Neuronal stem cell (in vitro differentiated cells): ENCODE data around the gene MACC1.

Experiments
- DNase-seq: peaks from one replicate; pipeline ENCODE4 v3.0.0-alpha.2; 2013; ENCODE audit warnings: low spot score
- H2AFZ ChIP-seq: one replicate; pipeline ENCODE4 v1.6.1; 2013; ENCODE audit warnings: mild to moderate bottlenecking, low read length, inconsistent platforms
- H2AK5ac ChIP-seq: 2 replicates; pipeline ENCODE4 v1.6.1; 2013; ENCODE audit warnings: low read depth, mild to moderate bottlenecking, inconsistent platforms, low read length, moderate library complexity, mixed read lengths
- H2BK120ac ChIP-seq: 2 replicates; pipeline ENCODE4 v1.6.1; 2013; ENCODE audit warnings: low read depth, mild to moderate bottlenecking, inconsistent platforms, low read length, moderate library complexity, mixed read lengths
- H2BK12ac ChIP-seq: one replicate; pipeline ENCODE4 v1.6.1; 2013; ENCODE audit warnings: low read length, inconsistent platforms
- H2BK15ac ChIP-seq: 2 replicates; pipeline ENCODE4 v1.6.1; 2013; ENCODE audit warnings: mild to moderate bottlenecking, low read length, inconsistent platforms, mixed read lengths
- H2BK5ac ChIP-seq: one replicate; pipeline ENCODE4 v1.6.1; 2013; ENCODE audit warnings: inconsistent platforms, mild to moderate bottlenecking, low read length, moderate library complexity
- H3K14ac ChIP-seq: one replicate; pipeline ENCODE4 v1.6.1; 2013; ENCODE audit warnings: low read length, inconsistent platforms
- H3K18ac ChIP-seq: 2 replicates; pipeline ENCODE4 v1.6.1; 2013; ENCODE audit warnings: low read length, inconsistent platforms
- H3K23ac ChIP-seq: 2 replicates; pipeline ENCODE4 v1.6.1; 2013; ENCODE audit warnings: low read depth, mild to moderate bottlenecking, mixed read lengths, low read length, inconsistent platforms; ENCODE audit not compliant: poor library complexity
- H3K27ac ChIP-seq: replicated peaks from 3 replicates; pipeline ENCODE4 v1.5.1; 2013; ENCODE audit warnings: low read length, inconsistent platforms
- H3K27me3 ChIP-seq, 3 experiments: 2 replicates each; pipeline ENCODE4 v1.6.1; 2013; ENCODE audit warnings: low read length in 3 of 3, mild to moderate bottlenecking in 2 of 3, inconsistent platforms in 1 of 3, low read depth in 1 of 3, mixed read lengths in 1 of 3, moderate library complexity in 1 of 3; ENCODE audit not compliant: control insufficient read depth in 3 of 3, insufficient read depth in 3 of 3
- H3K36me3 ChIP-seq, 2 donors: replicated peaks in 1 of 2; 2 replicates each; pipeline ENCODE4 v1.6.1; 2013; ENCODE audit warnings: low read length in 2 of 2; ENCODE audit not compliant: control insufficient read depth in 2 of 2, insufficient read depth in 2 of 2
- H3K4ac ChIP-seq: 2 replicates; pipeline ENCODE4 v1.6.1; 2013; ENCODE audit warnings: inconsistent platforms, mild to moderate bottlenecking, low read length, moderate library complexity
- H3K4me1 ChIP-seq, 2 donors: 1 replicate in 1 of 2; 2 replicates in 1 of 2; pipeline ENCODE4 v1.6.1; 2013; ENCODE audit warnings: low read length in 2 of 2, low read depth in 1 of 2; ENCODE audit not compliant: control insufficient read depth in 2 of 2, insufficient read depth in 1 of 2
- H3K4me2 ChIP-seq: one replicate; pipeline ENCODE4 v1.6.1; 2013; ENCODE audit warnings: mild to moderate bottlenecking, low read length, inconsistent platforms; ENCODE audit not compliant: insufficient read depth, poor library complexity, severe bottlenecking
- H3K4me3 ChIP-seq, 2 donors: 2 replicates each; pipeline ENCODE4 v1.5.1; 2013; ENCODE audit warnings: low read length in 2 of 2, mild to moderate bottlenecking in 2 of 2, inconsistent platforms in 1 of 2, moderate library complexity in 1 of 2
- H3K79me1 ChIP-seq: one replicate; pipeline ENCODE4 v1.6.1; 2013; ENCODE audit warnings: low read depth, mild to moderate bottlenecking, inconsistent platforms, low read length, moderate library complexity
- H3K9ac ChIP-seq: one replicate; pipeline ENCODE4 v1.6.1; 2013; ENCODE audit warnings: mild to moderate bottlenecking, low read depth, low read length, inconsistent platforms; ENCODE audit not compliant: poor library complexity
- H3K9me3 ChIP-seq, 2 donors: replicated peaks in 1 of 2; 2 replicates each; pipeline versions ENCODE3 to v1.6.1; 2013; ENCODE audit warnings: low read length in 2 of 2, mild to moderate bottlenecking in 2 of 2, inconsistent platforms in 1 of 2, low read depth in 1 of 2, mixed read lengths in 1 of 2, moderate library complexity in 1 of 2; ENCODE audit not compliant: control insufficient read depth in 2 of 2, insufficient read depth in 1 of 2
- H4K8ac ChIP-seq: one replicate; pipeline ENCODE4 v1.6.1; 2013; ENCODE audit warnings: low read depth, mild to moderate bottlenecking, inconsistent platforms, low read length, moderate library complexity
- H4K91ac ChIP-seq: one replicate; pipeline ENCODE4 v1.6.1; 2013; ENCODE audit warnings: low read length, low read depth, mild to moderate bottlenecking, inconsistent platforms; ENCODE audit not compliant: poor library complexity
- WGBS, 2 donors: extraction: QIAGEN DNeasy Blood & Tissue Kit; methylation state at CpG; one replicate each; pipeline ENCODE4 v1.1.7; 2013; ENCODE audit warnings: missing lambda C conversion rate in 2 of 2, mixed read lengths in 1 of 2; ENCODE audit not compliant: insufficient read length in 2 of 2, insufficient replicate concordance in 1 of 2; ENCODE audit errors: extremely low coverage in 2 of 2; 5-methylcytosine and 5-hydroxymethylcytosine counted together

Gene MACC1

DNA sequence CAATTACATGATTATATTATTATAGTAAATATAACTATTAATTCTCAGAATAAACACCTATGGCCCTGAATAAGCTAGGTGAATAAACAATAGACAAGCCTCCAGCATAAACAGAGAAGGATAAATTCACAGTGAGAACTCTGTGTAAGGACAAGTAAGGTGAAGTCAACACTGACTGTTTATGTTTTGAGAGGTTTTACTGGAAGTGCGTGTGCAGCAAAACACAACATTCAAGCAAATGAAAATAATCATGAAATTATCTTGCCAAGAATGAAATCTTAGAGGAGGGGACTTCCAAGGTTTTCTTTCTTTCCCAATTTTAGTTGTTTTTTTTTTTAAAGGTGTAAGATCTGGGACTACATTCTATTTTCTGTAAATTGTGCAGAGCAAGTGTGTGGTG, 112.5 kb downstream of the MACC1 start:
- WGBS, 2 donors: no CpG with 5 or more reads among the region's 1 CpG
- Histone ChIP-seq H2BK15ac (no peak overlapping the region), H3K14ac (no peak overlapping the region), H3K27ac (no peak overlapping the region), H3K9me3 (no peaks in the 10 kb centered on the region), H3K36me3 (no peaks in the 10 kb centered on the region), H3K4me3 (no peak overlapping the region), H3K18ac (no peak overlapping the region), H3K79me1 (no peaks in the 10 kb centered on the region), H2AK5ac (no peak overlapping the region), H3K4me2 (no peak overlapping the region), H2BK12ac (no peak overlapping the region), H3K23ac (no peak overlapping the region), H4K8ac (no peak overlapping the region), H3K4ac (no peak overlapping the region), H3K27me3 (no peaks in the 10 kb centered on the region), H3K9ac (no peak overlapping the region), H2BK5ac (no peak overlapping the region), H2AFZ (no peak overlapping the region), H2BK120ac (no peak overlapping the region), H3K4me1 (no peaks in the 10 kb centered on the region), H4K91ac (no peak overlapping the region)
- no peak for DNase-seq

DNA sequence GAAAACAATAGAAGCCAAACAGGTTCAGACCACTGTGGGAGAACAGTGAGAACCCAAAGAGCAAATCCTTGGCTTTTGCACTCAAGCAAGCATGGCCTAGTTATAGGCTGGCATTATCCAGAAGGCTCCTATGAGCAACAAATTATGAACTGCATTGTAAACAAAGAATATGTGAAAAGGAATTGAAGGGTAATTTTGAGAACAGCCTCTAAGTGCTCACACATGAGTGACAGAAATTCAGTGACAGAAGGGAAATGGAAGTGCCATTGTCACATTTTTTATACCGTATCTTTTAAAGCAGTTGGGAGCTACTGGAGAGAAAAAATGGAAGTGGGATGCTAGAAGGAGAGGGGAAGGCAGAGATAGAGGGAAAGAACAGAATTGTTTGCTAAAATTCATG, 114.2 kb downstream of the MACC1 start:
- H2AFZ ChIP-seq: no peak overlapping the region
- no peak overlapping the region for H4K91ac ChIP-seq
- H3K27ac ChIP-seq: no peak overlapping the region
- H3K14ac ChIP-seq: no peak overlapping the region
- H3K36me3 ChIP-seq: no peaks in the 10 kb centered on the region
- H2BK120ac ChIP-seq: no peak overlapping the region
- H3K4me3 ChIP-seq: no peak overlapping the region
- H2BK12ac ChIP-seq: no peak overlapping the region
- H2AK5ac ChIP-seq: no peak overlapping the region
- H3K18ac ChIP-seq: no peak overlapping the region
- H3K23ac ChIP-seq: no peak overlapping the region
- H3K79me1 ChIP-seq: no peaks in the 10 kb centered on the region
- no peak overlapping the region for H2BK5ac ChIP-seq
- H3K4ac ChIP-seq: no peak overlapping the region
- H3K9me3 ChIP-seq: no peaks in the 10 kb centered on the region
- H2BK15ac ChIP-seq: no peak overlapping the region
- no peaks in the 10 kb centered on the region for H3K4me1 ChIP-seq
- H4K8ac ChIP-seq: no peak overlapping the region
- H3K9ac ChIP-seq: no peak overlapping the region
- H3K4me2 ChIP-seq: no peak overlapping the region
- no peak for DNase-seq
- H3K27me3 ChIP-seq: no peaks in the 10 kb centered on the region
- no CpG with 5 or more reads among the region's 1 CpG for WGBS, 2 donors

DNA sequence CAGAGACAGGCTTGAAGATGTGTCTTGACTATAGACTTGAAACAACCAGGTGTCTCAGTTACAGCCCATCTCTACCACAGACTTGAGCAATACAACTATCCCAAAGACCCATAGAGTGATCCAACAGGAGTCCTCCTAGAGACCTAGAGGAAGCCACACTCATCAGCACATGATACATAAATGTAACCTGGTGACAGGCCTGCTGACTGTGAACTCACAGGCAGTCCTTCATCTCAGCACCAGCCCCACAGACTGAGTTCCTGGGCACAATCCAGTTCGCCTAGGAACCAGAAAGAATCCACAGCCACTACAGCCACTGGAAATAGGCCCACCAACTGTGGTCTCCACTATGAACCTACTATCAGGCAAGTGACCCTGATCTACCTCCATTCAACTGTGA, 121.3 kb downstream of the MACC1 start:
- Histone ChIP-seq H2AK5ac (no peak overlapping the region), H2BK5ac (no peak overlapping the region), H4K91ac (no peak overlapping the region), H3K23ac (no peak overlapping the region), H3K9me3 (no peaks in the 10 kb centered on the region), H3K9ac (no peak overlapping the region), H4K8ac (no peak overlapping the region), H3K4ac (no peak overlapping the region), H3K4me3 (no peak overlapping the region), H3K14ac (no peak overlapping the region), H3K4me1 (no peaks in the 10 kb centered on the region), H3K4me2 (no peak overlapping the region), H3K36me3 (no peaks in the 10 kb centered on the region), H2BK12ac (no peak overlapping the region), H3K27ac (no peak overlapping the region), H2AFZ (no peak overlapping the region), H3K18ac (no peak overlapping the region), H3K27me3 (no peaks in the 10 kb centered on the region), H2BK120ac (no peak overlapping the region), H2BK15ac (no peak overlapping the region), H3K79me1 (no peaks in the 10 kb centered on the region)
- DNase-seq: no peak
- no CpG with 5 or more reads among the region's 1 CpG for WGBS, 2 donors

DNA sequence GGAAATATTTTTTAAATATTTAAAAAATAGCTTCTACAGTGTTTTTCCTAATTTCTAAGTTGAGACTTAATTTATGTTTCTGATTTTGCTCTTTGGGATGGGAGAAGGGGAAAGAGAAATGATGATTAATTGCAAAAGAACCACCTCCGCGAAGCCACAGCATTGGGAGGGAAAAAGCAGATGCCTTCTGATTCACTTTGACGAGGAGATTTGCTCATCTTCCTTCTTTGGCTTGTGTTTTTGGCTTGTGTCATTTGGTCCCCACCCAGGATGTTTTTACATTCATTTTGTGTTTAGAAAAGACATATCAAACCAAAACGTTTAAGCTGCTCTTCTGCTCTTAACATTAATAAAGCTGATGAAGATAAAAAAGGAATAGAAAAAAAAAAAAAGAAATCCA, 121.7 kb downstream of the MACC1 start:
- H3K4me2 ChIP-seq: no peak overlapping the region
- H2BK15ac ChIP-seq: no peak overlapping the region
- no peak overlapping the region for H3K4me3 ChIP-seq
- H3K36me3 ChIP-seq: no peaks in the 10 kb centered on the region
- H4K91ac ChIP-seq: no peak overlapping the region
- no peak overlapping the region for H4K8ac ChIP-seq
- no CpG with 5 or more reads among the region's 4 CpGs for WGBS, 2 donors
- no peaks in the 10 kb centered on the region for H3K79me1 ChIP-seq
- H3K18ac ChIP-seq: no peak overlapping the region
- H3K14ac ChIP-seq: no peak overlapping the region
- H2AK5ac ChIP-seq: no peak overlapping the region
- H2AFZ ChIP-seq: no peak overlapping the region
- no peak overlapping the region for H2BK5ac ChIP-seq
- no peak overlapping the region for H3K9ac ChIP-seq
- H3K4ac ChIP-seq: no peak overlapping the region
- no peak overlapping the region for H3K23ac ChIP-seq
- no peak overlapping the region for H2BK120ac ChIP-seq
- H3K27ac ChIP-seq: no peak overlapping the region
- H3K27me3 ChIP-seq: no peaks in the 10 kb centered on the region
- no peaks in the 10 kb centered on the region for H3K4me1 ChIP-seq
- no peaks in the 10 kb centered on the region for H3K9me3 ChIP-seq
- no peak for DNase-seq
- H2BK12ac ChIP-seq: no peak overlapping the region
